ENCODE results near the gene DENND1A.

DENND1A gene

GRCh38 chr9:123331346-123332060 is 598.4 kb downstream of the DENND1A start:
- ChIA-PET CTCF (interaction anchor here (1.7 kb wide), 1 partner anchor 208 kb away, joined by 4 read pairs; no protein-coding TSS in a partner anchor), POLR2A (no interaction called here)
- DNase-seq (ENCODE audit: extremely low spot score) = no peak
- TF ChIP-seq, protein P1, sequence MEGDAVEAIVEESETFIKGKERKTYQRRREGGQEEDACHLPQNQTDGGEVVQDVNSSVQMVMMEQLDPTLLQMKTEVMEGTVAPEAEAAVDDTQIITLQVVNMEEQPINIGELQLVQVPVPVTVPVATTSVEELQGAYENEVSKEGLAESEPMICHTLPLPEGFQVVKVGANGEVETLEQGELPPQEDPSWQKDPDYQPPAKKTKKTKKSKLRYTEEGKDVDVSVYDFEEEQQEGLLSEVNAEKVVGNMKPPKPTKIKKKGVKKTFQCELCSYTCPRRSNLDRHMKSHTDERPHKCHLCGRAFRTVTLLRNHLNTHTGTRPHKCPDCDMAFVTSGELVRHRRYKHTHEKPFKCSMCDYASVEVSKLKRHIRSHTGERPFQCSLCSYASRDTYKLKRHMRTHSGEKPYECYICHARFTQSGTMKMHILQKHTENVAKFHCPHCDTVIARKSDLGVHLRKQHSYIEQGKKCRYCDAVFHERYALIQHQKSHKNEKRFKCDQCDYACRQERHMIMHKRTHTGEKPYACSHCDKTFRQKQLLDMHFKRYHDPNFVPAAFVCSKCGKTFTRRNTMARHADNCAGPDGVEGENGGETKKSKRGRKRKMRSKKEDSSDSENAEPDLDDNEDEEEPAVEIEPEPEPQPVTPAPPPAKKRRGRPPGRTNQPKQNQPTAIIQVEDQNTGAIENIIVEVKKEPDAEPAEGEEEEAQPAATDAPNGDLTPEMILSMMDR (IDR thresholded peaks at IDR 0.05; ENCODE audit: control extremely low read depth, extremely low read depth, low read depth, missing control alignments) = no peak

All from GM10248 (cell line).